GM19193 (cell line): ENCODE measurements around the gene MMP27.

Experiments used
- POLR2A ChIP-seq: IDR thresholded peaks from 4 replicates; pipeline ENCODE4 v1.6.1; 2011; ENCODE audit not compliant: insufficient read depth, insufficient read length; ENCODE audit errors: extremely low read depth

MMP27 gene, protein sequence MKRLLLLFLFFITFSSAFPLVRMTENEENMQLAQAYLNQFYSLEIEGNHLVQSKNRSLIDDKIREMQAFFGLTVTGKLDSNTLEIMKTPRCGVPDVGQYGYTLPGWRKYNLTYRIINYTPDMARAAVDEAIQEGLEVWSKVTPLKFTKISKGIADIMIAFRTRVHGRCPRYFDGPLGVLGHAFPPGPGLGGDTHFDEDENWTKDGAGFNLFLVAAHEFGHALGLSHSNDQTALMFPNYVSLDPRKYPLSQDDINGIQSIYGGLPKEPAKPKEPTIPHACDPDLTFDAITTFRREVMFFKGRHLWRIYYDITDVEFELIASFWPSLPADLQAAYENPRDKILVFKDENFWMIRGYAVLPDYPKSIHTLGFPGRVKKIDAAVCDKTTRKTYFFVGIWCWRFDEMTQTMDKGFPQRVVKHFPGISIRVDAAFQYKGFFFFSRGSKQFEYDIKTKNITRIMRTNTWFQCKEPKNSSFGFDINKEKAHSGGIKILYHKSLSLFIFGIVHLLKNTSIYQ

DNA sequence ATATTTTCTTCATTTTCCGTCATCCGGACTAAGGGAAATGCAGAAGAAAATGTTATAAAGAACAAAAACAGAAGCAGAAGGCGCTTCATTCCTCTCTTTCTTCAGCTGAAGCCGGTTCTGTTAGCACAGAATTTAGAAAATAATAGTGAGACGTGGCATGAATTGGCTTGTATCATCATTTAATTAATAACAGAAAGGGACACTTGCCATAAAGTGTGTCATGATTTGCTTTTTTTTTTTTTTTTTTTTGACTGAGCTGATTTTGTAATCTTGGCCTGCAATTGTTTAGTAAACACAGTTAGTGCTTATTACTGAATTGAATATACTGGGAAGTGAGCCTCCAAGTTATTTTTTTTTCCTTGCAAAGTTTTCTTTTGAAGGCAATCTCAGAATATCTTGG lies at the start of gene MMP27:
TSS of gene MMP27 (minus strand) at position 144 of the 400 bp plus-strand sequence. CDS start at position 89, 55 bp downstream.
- TF ChIP-seq POLR2A = no peak

DNA sequence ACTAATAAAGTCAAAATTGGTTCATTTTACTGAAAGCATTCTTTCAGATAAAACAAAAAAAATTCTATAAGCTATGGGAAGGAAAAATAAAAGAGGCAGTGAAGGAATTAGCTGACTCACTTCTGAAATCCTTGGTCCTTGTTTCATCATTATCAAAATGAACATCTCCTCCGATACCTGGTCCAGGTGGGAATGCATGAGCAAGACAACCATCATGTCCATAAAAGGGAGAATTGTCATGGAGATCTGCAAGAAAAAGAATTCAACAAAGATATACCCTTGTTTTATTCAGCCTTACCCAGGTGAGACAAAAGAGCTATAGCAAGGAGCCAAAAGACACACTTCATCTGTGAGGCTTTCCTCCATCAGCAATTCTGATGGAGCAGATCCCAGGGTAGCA lies 47.7 kb upstream of the MMP27 start:
- TF ChIP-seq POLR2A = no peak

DNA sequence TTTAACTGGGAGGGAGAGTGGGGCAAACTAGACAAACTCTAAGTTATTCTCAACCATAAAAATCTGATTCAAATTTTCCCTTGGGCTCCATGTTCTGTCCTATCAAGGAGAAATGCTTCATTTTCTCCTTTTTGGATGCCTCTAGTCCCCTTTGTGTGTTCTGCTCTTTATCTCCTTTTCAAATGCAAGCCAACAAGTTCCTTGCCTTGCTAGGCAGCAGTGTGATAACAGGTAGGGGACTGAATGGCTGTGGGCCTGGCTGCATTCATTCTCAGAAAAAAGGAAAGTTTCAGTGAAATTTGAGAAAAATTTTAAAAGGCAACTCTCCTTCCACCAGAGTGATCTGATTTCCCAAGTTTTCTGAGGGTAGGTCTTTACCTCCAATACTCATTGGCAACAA lies 46.1 kb upstream of the MMP27 start:
- no peak for TF ChIP-seq POLR2A

DNA sequence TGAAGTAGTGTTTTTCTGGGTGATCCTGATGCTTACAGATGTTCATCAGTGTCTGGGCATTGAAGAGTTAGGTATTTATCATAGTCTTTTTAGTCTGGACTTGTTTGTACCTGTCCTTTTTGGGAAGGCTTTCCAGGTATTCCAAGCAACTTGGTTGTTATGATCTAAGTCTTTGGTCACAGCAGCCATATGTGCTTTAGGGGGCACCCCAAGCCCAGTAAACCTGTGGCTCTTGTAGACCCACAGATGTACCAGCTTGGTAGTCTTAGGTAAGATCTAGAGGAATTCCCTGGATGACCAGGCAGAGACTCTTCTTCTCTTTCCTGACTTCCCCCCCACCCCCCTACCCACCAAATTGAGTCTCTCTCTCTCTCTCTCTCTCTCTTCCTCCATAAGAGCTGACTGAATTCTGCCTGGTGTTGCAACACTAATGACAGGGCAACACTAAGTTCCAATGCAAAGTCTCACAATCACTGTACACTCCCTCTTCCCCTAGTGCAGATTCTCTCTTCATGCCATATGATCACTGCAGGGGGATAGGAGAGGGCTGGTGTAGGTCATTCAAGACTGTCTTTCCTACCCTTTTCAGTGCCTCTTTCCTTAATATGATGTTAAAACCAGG lies 43.6 kb upstream of the MMP27 start:
- no peak for TF ChIP-seq POLR2A

DNA sequence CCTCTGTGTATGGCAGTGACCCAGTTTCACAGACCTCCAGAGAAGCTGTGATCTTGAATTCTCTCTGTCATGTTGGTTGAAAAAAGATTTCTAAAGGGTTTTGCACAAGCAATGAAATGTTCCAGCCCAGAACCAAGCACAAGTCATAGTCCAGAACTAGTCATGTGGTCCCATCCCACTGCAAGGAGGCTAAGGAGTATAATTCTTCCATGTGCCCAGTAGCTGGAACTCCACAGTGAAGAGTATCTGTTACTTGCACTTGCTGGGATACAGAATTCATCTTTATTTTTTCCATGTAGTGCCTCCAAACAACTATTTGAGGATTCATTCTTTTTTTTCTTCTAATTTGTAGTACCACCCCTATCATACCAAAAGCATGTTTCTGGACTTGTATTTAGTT lies 29.1 kb upstream of the MMP27 start:
- no peak for TF ChIP-seq POLR2A

DNA sequence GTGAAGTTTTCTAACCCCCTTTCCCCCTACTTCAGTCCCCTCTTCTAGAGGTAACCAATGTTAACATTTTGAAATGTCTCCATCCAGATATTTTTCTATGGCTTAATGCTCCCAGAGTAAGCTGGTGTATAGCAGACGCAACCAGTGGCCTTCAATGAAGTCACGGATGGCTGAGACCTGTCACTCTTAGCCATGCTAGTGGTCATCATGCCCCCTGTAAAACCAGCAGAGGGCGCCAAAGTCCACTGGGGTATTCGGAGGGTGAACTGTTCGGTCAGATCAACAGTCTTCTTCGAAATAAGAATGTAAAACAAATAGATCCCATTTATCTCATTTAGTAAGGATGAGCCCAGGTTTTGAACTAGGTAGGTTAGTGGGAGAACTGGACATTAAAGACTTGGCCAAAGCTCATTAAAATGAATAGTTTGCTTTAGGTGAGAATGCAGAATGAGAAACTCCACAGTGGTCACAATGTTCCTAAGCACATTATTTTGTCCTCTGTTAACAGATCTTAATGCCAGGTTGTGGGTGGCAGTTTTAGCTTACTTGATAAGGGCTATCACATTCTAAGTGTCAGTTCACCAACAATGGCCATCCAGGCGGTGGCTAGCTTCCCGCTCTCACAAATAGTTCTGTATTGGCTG lies 27.8 kb upstream of the MMP27 start:
- no peak for TF ChIP-seq POLR2A

DNA sequence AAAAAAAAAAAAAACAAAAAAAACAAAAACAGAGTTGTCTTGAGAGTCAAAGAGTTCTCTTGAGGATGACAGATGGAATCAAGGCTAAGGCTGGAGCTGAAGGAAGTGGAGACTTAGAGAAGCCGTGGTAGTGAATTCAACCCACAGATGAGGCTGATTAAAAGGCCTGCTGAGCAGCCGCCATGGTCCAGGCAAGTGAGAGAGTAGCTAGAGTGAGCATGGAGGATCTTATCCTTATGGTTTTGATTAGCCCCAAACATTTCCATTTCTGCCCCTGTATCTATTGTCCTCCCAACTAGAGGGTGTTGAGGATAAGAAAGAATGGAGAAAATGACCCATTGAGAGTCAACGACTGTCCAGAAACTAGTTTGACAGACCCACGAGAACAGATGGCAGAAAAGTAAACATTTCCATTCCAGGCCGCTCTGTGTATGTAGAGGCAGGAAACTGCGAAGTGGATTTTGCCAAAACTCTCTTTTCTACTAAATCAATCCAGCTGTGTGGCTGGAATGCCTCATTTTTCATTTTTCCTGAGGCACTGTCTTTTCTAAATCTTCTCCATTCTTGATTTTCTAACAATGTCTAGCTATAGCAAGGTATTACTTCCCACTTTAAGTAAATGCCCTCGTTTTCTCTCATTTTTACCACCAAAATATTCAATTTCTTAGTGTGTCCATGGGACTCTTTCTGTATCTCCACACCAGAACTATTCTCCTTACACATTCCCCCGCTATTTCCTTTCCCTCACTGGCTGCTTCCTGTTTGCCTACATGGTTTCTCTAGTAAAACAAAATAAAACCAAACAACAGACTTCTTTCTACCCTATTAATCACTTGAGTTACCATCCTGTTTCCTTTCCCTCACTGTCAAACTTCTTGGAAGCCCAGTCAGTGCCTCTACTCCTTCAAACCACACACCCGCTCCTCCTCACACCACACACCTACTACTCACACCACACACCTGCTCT lies 24.6 kb upstream of the MMP27 start:
- no peak for TF ChIP-seq POLR2A

DNA sequence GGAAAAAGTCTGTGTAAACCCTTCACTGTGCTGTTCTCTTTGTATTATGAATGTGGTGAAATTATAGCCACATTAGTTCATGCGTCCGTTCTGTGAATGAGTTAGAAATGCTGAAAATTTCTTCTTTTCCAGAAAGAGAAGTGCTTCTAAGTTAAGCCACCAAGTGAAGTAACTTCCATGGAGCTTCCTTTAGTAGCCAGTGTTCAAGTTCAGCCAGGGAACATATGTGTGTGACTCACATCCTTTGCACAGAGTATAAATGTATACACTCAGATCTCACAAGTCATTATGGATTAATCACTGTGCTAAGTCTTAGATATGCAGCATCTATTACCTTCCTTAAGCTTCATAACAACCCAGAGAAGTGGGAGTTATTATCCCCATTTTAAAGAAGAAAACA lies 22.3 kb upstream of the MMP27 start:
- no peak for TF ChIP-seq POLR2A

DNA sequence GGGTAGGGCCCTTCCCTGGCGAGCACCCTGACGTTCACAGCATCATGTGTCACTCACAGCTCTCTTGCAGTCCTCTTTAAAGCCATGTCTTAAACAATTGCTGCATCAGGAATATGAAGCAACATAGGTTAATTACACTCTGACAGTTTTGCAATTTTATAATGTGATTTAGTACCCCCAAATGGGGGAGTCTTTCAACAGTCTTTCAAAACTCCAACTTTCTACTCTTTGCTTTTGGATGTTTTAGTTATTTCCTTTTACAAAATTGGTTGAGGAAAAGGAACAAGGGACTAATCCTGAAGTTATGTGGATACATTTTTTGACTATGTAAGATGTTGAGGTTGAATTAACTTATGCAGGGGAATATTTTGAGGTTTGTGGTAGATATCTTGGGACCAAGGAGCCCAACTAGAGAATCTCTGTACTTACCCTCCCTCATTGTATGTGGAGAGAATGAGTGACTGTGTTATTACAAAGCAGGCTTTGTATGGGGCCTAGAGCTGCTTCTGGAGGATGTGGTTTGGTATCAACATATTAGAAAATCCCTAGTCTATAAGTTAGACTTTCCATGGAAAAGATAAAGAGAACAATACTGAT lies 19.4 kb upstream of the MMP27 start, which contains the start of gene MMP8:
TSS of gene MMP8 (minus strand) at position 51 of the 597 bp plus-strand sequence. CDS start 99 bp downstream, outside the sequence.
- TF ChIP-seq POLR2A = no peak

DNA sequence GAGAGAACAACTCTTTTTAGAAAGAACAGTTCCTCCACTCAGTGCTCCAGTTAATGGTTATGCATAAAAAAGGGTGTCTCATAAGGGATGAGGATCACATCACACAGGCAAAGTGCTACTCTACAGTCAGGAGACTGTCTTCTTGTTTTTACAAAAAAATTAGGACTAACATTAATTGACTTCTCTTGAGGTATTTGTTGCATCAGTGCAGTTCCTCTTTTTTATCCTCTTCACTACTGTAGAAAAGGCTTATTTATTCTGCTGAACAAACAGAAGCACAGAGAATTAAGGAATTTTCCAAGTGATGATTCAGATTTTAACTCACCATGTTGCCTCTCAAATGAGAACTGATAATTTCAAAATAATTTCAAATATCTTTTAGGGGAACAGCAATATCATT lies 17.3 kb upstream of the MMP27 start:
- TF ChIP-seq POLR2A = no peak

DNA sequence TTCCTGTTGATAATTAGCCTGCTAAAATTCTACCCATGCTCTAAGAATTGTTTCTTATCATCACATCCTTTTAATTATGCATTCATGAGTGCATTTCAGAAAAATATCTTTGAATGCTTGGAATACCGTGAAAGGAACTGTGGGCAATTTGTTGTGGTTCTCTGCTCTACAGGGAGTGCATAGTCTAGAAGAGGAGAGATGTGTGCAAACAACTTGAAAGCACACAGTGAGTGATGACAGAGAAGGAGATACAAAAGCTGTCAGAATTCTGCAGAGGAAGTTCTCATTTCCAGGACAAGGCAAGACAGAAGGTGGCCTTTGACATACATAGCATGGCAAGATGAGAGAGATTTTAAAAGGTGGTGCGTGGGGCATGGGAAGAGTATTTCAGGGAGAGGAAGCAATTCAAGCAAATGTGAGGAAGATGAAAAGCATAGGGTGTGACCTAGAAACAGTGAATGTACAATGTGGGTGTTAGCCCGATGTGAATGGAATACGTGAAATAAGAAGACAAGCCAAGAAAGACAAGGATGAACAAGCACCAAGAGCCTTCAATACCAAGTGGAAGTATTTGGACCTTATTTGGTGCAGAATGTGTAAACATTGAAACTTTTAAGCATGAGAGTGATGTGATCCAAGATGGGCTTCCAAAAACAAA lies 14.2 kb upstream of the MMP27 start:
- TF ChIP-seq POLR2A = no peak

DNA sequence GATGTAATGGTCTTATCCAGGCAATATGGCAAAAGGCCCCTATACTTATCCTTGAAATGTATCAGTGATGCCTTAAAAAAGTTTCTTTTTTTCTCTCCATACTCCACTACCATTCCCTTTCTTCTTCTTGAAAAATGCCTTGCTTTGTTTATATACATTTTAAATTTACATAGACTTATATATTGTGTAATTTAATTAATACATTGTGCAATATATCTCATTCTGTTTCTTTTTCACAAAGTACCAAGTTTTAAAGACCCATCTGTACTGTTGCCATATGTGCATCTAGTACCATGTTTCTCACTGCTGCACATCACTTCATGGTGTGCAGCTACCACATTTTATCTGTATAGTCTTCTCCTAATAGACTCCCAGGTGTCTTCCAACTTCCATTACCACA lies 11.7 kb upstream of the MMP27 start:
- TF ChIP-seq POLR2A = no peak

DNA sequence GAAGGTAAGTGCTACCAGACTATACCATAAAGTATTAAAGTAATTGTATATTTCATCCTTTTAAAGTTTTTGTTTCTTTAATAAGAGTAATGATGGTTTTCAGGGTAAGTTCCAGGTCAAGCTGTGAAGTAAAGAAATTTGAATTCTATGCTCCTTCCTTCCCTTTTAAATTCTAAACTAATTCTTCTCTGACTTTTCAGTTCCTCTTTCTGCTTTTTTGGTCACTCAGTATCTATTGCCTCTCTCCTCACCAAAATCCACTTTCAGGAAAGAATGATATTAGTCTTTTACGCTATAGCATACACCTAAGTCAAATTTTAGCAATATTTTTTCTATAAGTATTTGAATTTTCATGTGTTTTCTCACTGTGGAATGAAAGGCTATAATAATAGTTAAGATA lies 11.0 kb upstream of the MMP27 start:
- no peak for TF ChIP-seq POLR2A

DNA sequence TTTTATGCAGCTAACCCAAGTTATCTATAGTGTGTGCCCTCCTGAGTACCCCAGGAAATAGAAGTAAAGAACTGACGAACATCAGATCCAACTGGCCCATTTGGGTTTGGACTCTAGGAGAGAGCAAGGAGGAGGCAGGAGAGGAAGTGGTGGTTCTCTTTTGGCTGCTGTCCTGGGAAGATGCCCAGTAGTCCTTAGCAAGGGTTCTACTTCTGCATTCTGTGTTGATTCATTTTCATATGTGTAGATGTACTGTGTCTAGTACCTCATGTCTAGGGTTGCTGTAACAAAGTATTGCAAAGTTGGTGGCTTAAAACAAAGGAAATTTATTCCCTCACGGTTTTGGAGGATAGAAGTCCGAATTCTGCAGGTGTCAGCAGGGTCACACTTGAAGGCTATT lies 6.6 kb upstream of the MMP27 start:
- no peak for TF ChIP-seq POLR2A

DNA sequence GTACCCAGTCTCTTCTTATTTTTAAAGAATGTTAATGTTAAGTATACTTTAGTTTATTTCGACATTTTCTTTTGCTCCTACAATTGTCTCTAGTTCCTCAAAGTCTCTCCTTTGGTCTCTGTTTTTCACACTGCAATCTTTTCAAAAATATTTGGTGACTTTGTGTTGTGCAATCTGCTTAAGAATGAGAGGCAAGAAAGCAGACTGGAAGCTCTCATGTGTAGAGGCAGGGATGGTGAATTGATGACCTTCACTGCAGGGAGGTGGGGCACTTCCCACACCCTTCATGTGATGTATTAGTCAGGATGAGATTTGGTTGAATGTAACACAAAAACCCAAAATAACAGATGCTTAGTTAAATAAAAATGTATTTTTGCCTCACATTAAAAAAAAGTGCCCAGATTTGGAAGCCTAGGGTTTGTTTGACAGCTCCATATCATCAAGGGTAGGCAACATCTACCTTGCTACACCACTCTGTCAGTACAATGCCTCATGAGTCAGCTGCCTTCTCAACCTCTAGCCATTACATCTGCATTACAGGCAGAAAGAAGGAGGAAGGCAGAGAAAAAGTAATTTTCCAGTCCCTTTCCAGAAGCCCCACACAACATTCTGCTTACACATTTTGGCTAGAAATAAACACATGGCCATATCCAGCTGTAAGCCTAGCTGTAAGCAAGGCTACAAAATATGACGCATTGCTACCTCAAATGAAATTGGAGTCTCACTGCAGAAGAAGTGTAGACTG lies 3.8 kb upstream of the MMP27 start:
- TF ChIP-seq POLR2A = no peak
